Endothelial cell of umbilical vein (primary cell): Measurements from ENCODE around the gene CASP10. TPM values are rescaled to one million over a fixed set of nuclear protein-coding genes. Genes with fewer than 3 reads are reported as not detected.
"Not testable (repeated sequence)": the region's sequence is repeated elsewhere in the genome, so short reads cannot be mapped to it uniquely, and the experiment has no call there.

Experiments used
- BruUV-seq: library from RNA; stranded (reverse); fragments of 400-500 nt; replicated peaks from 2 replicates; lab custom pipeline; 2021; lab: Mats Ljungman, UMichigan
- CTCF ChIA-PET: fragments of 300-600, 350-600 bp; sonication (Branson Sonifier 250); formaldehyde crosslinking; loops from one replicate; lab custom pipeline; 2021; ENCODE audit warnings: antibody characterized with exemption, inconsistent platforms; lab: Charles Lee
- POLR2A ChIA-PET: fragments of 300-600, 350-600 bp; sonication (Branson Sonifier 250); formaldehyde crosslinking; loops from one replicate; lab custom pipeline; 2021; ENCODE audit warnings: antibody characterized with exemption, inconsistent platforms; lab: Charles Lee
- DNase-seq: peaks from one replicate; pipeline ENCODE4 v3.0.0-alpha.2; 2011; ENCODE audit warnings: low read depth, low spot score
- FAIRE-seq: peaks from 2 replicates; lab custom pipeline; 2011; peaks lifted over from hg19 to GRCh38; lab: Jason Lieb, UNC
- H2AFZ ChIP-seq: 2 replicates; pipeline ENCODE4 v1.6.0; 2012; ENCODE audit warnings: low read depth, low read length, control low read depth, inconsistent platforms
- H3K27ac ChIP-seq: 2 replicates; pipeline ENCODE4 v1.5.1; 2011; ENCODE audit warnings: low read depth, mild to moderate bottlenecking, control low read depth, low read length, moderate library complexity; ENCODE audit not compliant: insufficient read depth
- H3K27me3 ChIP-seq, 2 experiments: 2 replicates each; pipeline versions ENCODE4 v1.6.0 to v1.6.1; 2011; ENCODE audit warnings: low read length in 2 of 2, mixed read lengths in 1 of 2; ENCODE audit not compliant: control insufficient read depth in 2 of 2, insufficient read depth in 2 of 2
- H3K36me3 ChIP-seq, 2 experiments: 2 replicates in 1 of 2; 3 replicates in 1 of 2; pipeline ENCODE4 v1.5.1; 2011; ENCODE audit warnings: low read length in 2 of 2, mild to moderate bottlenecking in 1 of 2, moderate library complexity in 1 of 2; ENCODE audit not compliant: control insufficient read depth in 2 of 2, insufficient read depth in 2 of 2; ENCODE audit errors: extremely low read depth in 1 of 2
- H3K4me1 ChIP-seq: 3 replicates; pipeline ENCODE4 v1.5.1; 2011; ENCODE audit warnings: mild to moderate bottlenecking, low read length; ENCODE audit not compliant: control insufficient read depth, insufficient read depth; ENCODE audit errors: extremely low read depth
- H3K4me2 ChIP-seq: 2 replicates; pipeline ENCODE4 v1.6.1; 2011; ENCODE audit warnings: low read length, control low read depth, mixed read lengths; ENCODE audit not compliant: insufficient read depth
- H3K4me3 ChIP-seq, 3 experiments: fragments of 200-600 bp in 1 of 3; sonication (generic), shearing (Covaris generic) in 1 of 3; replicated peaks in 1 of 3; 2 replicates each; pipeline ENCODE4 v1.5.1; 2011 to 2016; ENCODE audit warnings: control low read depth in 3 of 3, low read length in 3 of 3, mild to moderate bottlenecking in 2 of 3, inconsistent platforms in 1 of 3, low read depth in 1 of 3, moderate library complexity in 1 of 3; ENCODE audit not compliant: insufficient read depth in 1 of 3
- H3K79me2 ChIP-seq: 2 replicates; pipeline ENCODE4 v1.6.0; 2012; ENCODE audit warnings: low read length, inconsistent platforms; ENCODE audit not compliant: control insufficient read depth, insufficient read depth
- H3K9ac ChIP-seq: replicated peaks from 2 replicates; pipeline ENCODE3; 2011; ENCODE audit warnings: low read length, control low read depth; ENCODE audit not compliant: insufficient read depth; ENCODE audit errors: extremely low read depth
- H3K9me1 ChIP-seq: replicated peaks from 3 replicates; pipeline ENCODE4 v1.6.0; 2011; ENCODE audit warnings: mild to moderate bottlenecking, low read length; ENCODE audit not compliant: control insufficient read depth, insufficient read depth; ENCODE audit errors: extremely low read depth
- H3K9me3 ChIP-seq: replicated peaks from 2 replicates; pipeline ENCODE4 v1.5.1; 2012; ENCODE audit warnings: low read length, inconsistent platforms; ENCODE audit not compliant: control insufficient read depth, insufficient read depth
- H4K20me1 ChIP-seq: replicated peaks from 2 replicates; pipeline ENCODE3; 2011; ENCODE audit warnings: mild to moderate bottlenecking, low read length; ENCODE audit not compliant: control insufficient read depth, insufficient read depth; ENCODE audit errors: extremely low read depth
- FOS ChIP-seq: IDR thresholded peaks from 2 replicates; pipeline ENCODE4 v1.6.1; 2011; ENCODE audit warnings: mild to moderate bottlenecking, low read length, moderate library complexity, borderline replicate concordance; ENCODE audit not compliant: insufficient read depth
- MYC ChIP-seq: IDR thresholded peaks from one replicate; pipeline ENCODE4 v1.6.1; 2011; ENCODE audit warnings: mild to moderate bottlenecking, low read depth, low read length
- POLR2A ChIP-seq: IDR thresholded peaks from 2 replicates; pipeline ENCODE4 v1.6.1; 2012; ENCODE audit warnings: low read depth, mild to moderate bottlenecking, control low read depth, low read length
- dilution Hi-C: fragments of 300-500 bp; cut with MboI; formaldehyde crosslinking; loops from one replicate; pipeline ENCODE4 v1.15.0; 2019; ENCODE audit warnings: low sequenced_read_pairs; ENCODE audit not compliant: extremely low pct_ligation_motif_present
- intact Hi-C: fragments of 100-400 bp; cut with micrococcal nuclease; formaldehyde crosslinking; loops from one replicate; pipeline ENCODE4 v1.10.0; 2022
- polyA plus RNA-seq, 4 experiments: library from polyadenylated mRNA; depleted of rRNA in 3 of 4; stranded (reverse) in 3 of 4; unstranded in 1 of 4; fragments of >200 nt; gene quantifications; 2 replicates each; pipeline versions ENCODE4 v1.2.1 to v1.2.3, GENCODE V29; 2011 to 2012; ENCODE audit warnings: missing spikeins in 1 of 4
- total RNA-seq: library from RNA; stranded (reverse); gene quantifications from 2 replicates; pipeline ENCODE4 v1.2.3, GENCODE V29; 2021
- TF ChIP-seq, protein P1 (sequence below): IDR thresholded peaks from 2 replicates; pipeline ENCODE4 v1.6.1; 2011; ENCODE audit not compliant: insufficient read depth, insufficient read length
- TF ChIP-seq, protein P2 (sequence below), 2 donors: IDR thresholded peaks; 1 replicate in 1 of 2; 2 replicates in 1 of 2; pipeline ENCODE4 v1.5.1; 2011; ENCODE audit warnings: low read length in 2 of 2, mild to moderate bottlenecking in 2 of 2, moderate library complexity in 2 of 2, control low read depth in 1 of 2, inconsistent platforms in 1 of 2, low read depth in 1 of 2; ENCODE audit not compliant: insufficient read depth in 1 of 2; ENCODE audit errors: extremely low read depth in 1 of 2

CASP10 gene
- total and polyA plus RNA-seq, 2 donors (not counting 3 experiments of a cell fraction or from before 2014, with no cell fraction given), result 16.4 to 37.6 TPM

DNA sequence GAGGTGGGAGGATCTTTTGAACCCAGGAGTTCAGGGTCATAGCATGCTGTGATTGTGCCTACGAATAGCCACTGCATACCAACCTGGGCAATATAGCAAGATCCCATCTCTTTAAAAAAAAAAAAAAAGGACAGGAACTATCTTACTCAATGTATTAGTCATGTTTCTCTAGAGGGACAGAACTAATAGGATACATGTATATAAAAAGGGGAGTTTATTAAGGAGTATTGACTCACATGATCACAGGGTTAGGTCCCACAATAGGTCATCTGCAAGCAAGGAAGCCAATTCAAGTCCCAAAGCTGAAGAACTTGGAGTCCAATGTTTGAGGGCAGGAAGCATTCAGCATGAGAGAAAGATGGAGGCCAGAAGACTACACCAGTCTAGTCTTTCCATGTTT, 18.8 kb upstream of the CASP10 start:
- FAIRE-seq (no peak), DNase-seq (no peak)
- no peak overlapping the region for H3K27ac ChIP-seq
- peaks cover 5% of the 10 kb centered on the region for H3K79me2 ChIP-seq
- TF ChIP-seq, protein P1, sequence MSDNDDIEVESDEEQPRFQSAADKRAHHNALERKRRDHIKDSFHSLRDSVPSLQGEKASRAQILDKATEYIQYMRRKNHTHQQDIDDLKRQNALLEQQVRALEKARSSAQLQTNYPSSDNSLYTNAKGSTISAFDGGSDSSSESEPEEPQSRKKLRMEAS, result no peak
- peak; percentile 20 for TF ChIP-seq FOS
- TF ChIP-seq MYC, result no peak
- H3K27me3 ChIP-seq, result no peaks in the 10 kb centered on the region
- no peaks in the 10 kb centered on the region for H4K20me1 ChIP-seq
- intact Hi-C loops, result no loop called here
- dilution Hi-C loops, result no loop called here
- no peak overlapping the region for H3K4me2 ChIP-seq
- H2AFZ ChIP-seq, result no peak overlapping the region
- no peaks in the 10 kb centered on the region for H3K9me1 ChIP-seq
- no peak overlapping the region for H3K4me3 ChIP-seq
- POLR2A ChIA-PET, result no interaction called here
- peaks cover 26 to 45% of the 10 kb centered on the region in 2 experiments for H3K36me3 ChIP-seq
- H3K9me3 ChIP-seq, result no peaks in the 10 kb centered on the region
- H3K9ac ChIP-seq, result no peak overlapping the region
- BruUV-seq, result TSS peak; percentile 12
- CTCF ChIA-PET, result no interaction called here
- peaks cover 3% of the 10 kb centered on the region for H3K4me1 ChIP-seq

DNA sequence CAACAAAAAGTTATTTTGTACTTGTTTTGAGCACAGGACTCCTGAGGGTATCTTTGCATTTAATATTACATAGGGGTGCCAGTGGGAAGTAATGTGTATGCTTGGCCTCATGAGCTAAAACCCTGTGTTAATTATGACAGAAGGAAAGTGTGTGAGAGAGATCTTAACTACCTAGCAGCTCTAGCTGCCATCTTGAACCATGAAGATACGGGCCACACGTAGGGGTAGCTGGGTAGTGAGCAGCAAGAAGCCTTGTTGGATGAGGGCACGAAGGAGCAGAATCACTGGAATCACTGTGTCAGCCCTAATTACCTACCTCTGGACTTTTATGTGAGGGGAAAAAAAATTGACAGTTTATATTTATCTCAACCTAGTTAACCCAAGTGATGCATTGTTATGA, 15.4 kb upstream of the CASP10 start:
- TF ChIP-seq POLR2A, result no peak
- TF ChIP-seq, protein P2, sequence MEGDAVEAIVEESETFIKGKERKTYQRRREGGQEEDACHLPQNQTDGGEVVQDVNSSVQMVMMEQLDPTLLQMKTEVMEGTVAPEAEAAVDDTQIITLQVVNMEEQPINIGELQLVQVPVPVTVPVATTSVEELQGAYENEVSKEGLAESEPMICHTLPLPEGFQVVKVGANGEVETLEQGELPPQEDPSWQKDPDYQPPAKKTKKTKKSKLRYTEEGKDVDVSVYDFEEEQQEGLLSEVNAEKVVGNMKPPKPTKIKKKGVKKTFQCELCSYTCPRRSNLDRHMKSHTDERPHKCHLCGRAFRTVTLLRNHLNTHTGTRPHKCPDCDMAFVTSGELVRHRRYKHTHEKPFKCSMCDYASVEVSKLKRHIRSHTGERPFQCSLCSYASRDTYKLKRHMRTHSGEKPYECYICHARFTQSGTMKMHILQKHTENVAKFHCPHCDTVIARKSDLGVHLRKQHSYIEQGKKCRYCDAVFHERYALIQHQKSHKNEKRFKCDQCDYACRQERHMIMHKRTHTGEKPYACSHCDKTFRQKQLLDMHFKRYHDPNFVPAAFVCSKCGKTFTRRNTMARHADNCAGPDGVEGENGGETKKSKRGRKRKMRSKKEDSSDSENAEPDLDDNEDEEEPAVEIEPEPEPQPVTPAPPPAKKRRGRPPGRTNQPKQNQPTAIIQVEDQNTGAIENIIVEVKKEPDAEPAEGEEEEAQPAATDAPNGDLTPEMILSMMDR (IDR thresholded peaks at IDR 0.05; ENCODE audit: extremely low read depth in 1 of 2, insufficient read depth in 1 of 2, low read depth in 1 of 2, low read length in 2 of 2), result no peak
- CTCF ChIA-PET, result interaction anchor here (1.3 kb wide), 1 partner anchor 50 kb away, joined by 3 read pairs; no protein-coding TSS in a partner anchor

DNA sequence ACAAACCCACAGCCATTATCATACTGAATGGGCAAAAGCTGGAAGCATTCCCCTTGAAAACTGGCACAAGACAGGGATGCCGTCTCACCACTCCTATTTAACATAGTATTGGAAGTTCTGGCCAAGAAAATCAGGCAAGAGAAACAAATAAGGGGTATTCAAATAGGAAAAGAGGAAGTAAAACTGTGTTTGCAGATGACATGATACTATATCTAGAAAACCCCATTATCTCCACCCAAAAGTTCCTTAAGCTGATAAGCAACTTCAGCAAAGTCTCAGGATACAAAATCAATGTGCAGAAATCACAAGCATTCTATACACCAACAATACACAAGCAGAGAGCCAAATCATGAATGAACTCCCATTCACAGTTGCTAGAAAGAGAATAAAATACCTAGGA, 14.4 kb upstream of the CASP10 start:
- dilution Hi-C loops, H3K27ac ChIP-seq, POLR2A ChIA-PET, H3K4me3 ChIP-seq, H3K79me2 ChIP-seq, H4K20me1 ChIP-seq, H3K9me3 ChIP-seq, BruUV-seq, H2AFZ ChIP-seq, H3K9ac ChIP-seq, H3K27me3 ChIP-seq, H3K9me1 ChIP-seq, FAIRE-seq, H3K4me2 ChIP-seq, intact Hi-C loops, DNase-seq: not testable (repeated sequence)
- H3K4me1 ChIP-seq, result peaks cover 10% of the 10 kb centered on the region
- CTCF ChIA-PET, result interaction anchor here (1.9 kb wide), 1 partner anchor 11 kb away, joined by 6 read pairs; no protein-coding TSS in a partner anchor
- H3K36me3 ChIP-seq, result peaks cover 9 to 20% of the 10 kb centered on the region in 2 experiments

More for the DNA sequence above, 15.4 kb upstream of the CASP10 start:
- DNase-seq (no peak), FAIRE-seq (no peak)
- no TSS peak for BruUV-seq
- Histone ChIP-seq H3K4me3 (no peak overlapping the region), H3K27me3 (no peaks in the 10 kb centered on the region), H3K4me2 (no peak overlapping the region), H3K9me1 (no peaks in the 10 kb centered on the region), H3K79me2 (no peaks in the 10 kb centered on the region), H3K9me3 (no peaks in the 10 kb centered on the region), H3K4me1 (peaks cover 14% of the 10 kb centered on the region), H4K20me1 (no peaks in the 10 kb centered on the region), H3K27ac (no peak overlapping the region), H3K36me3 (peaks cover 14 to 28% of the 10 kb centered on the region in 2 experiments), H2AFZ (no peak overlapping the region), H3K9ac (no peak overlapping the region)
- intact Hi-C loops (no loop called here), dilution Hi-C loops (no loop called here)
- POLR2A ChIA-PET, result no interaction called here
